GM19438 (cell line): ENCODE data around the gene CXXC1.
"Not testable (repeated sequence)": the region's sequence is repeated elsewhere in the genome, so short reads cannot be mapped to it uniquely, and the experiment has no call there.

ENCODE experiments used
- ATAC-seq: cut with Tn5 transposase; IDR thresholded peaks from one replicate; pipeline ENCODE4 v1.9.1; 2021; ENCODE audit warnings: low read depth; ENCODE audit not compliant: unreplicated experiment

CXXC1 gene

GRCh38 chr18:50287441-50288347, at the start of gene CXXC1:
Gene CXXC1 (minus strand): TSS chr18:50287692. CDS start chr18:50287589, 103 bp downstream.
- peak; percentile 84 for ATAC-seq

GRCh38 chr18:50334546-50335152, 47.2 kb upstream of the CXXC1 start:
- peak; percentile 63 for ATAC-seq

GRCh38 chr18:50331691-50332090, 44.2 kb upstream of the CXXC1 start:
- no peak for ATAC-seq

GRCh38 chr18:50330176-50330575, 42.7 kb upstream of the CXXC1 start:
- no peak for ATAC-seq

- ATAC-seq = no peak
Observed at GRCh38 chr18:50327983-50328382, 40.5 kb upstream of the CXXC1 start.

- ATAC-seq = no peak
Observed at GRCh38 chr18:50320719-50321118, 33.2 kb upstream of the CXXC1 start.

- peak; percentile 63 for ATAC-seq
Observed at GRCh38 chr18:50315100-50315871, 27.8 kb upstream of the CXXC1 start.

GRCh38 chr18:50313873-50314460, 26.5 kb upstream of the CXXC1 start:
- no peak for ATAC-seq

- no peak for ATAC-seq
Observed at GRCh38 chr18:50313031-50313607, 25.6 kb upstream of the CXXC1 start.

GRCh38 chr18:50312296-50313030, 25.0 kb upstream of the CXXC1 start:
- ATAC-seq = peak; percentile 65

GRCh38 chr18:50311650-50312049, 24.2 kb upstream of the CXXC1 start:
- no peak for ATAC-seq

- ATAC-seq = no peak
Observed at GRCh38 chr18:50310080-50310479, 22.6 kb upstream of the CXXC1 start.

- not testable (repeated sequence) for ATAC-seq
Observed at GRCh38 chr18:50308851-50309250, 21.4 kb upstream of the CXXC1 start.

- ATAC-seq = peak; percentile 88
Observed at GRCh38 chr18:50307738-50308470, 20.4 kb upstream of the CXXC1 start.

- ATAC-seq = no peak
Observed at GRCh38 chr18:50307400-50307737, 19.9 kb upstream of the CXXC1 start.

GRCh38 chr18:50306944-50307343, 19.5 kb upstream of the CXXC1 start:
- ATAC-seq = no peak

GRCh38 chr18:50301074-50301473, 13.6 kb upstream of the CXXC1 start:
- no peak for ATAC-seq

- ATAC-seq = no peak
Observed at GRCh38 chr18:50299626-50300388, 12.3 kb upstream of the CXXC1 start.
